ENCODE data around the gene NR2F6.

- no peak for TF ChIP-seq CREB1 (IDR thresholded peaks at IDR 0.05; ENCODE audit: low read depth)
- no peak for TF ChIP-seq EP300 (IDR thresholded peaks at IDR 0.05; ENCODE audit: borderline replicate concordance)
These were observed 14.2 kb upstream of the NR2F6 start for GRCh38 chr19:17259934-17260333.
